GM23338 (cell line): ENCODE results near the gene LNX2. TPM values are rescaled to one million over a fixed set of nuclear protein-coding genes. Genes with fewer than 3 reads are reported as not detected.

ENCODE experiments used
- ATAC-seq: fragments of 200-7000 bp; cut with Tn5 transposase; 3 replicates; pipeline ENCODE4 v1.9.1; 2020
- DNase-seq: peaks from one replicate; pipeline ENCODE4 v3.0.0-alpha.2; 2015; ENCODE audit warnings: low spot score
- H2AFZ ChIP-seq: fragments of 200-600 bp; sonication (generic); 2 replicates; pipeline ENCODE4 v1.8.0; 2016; ENCODE audit warnings: antibody characterized with exemption, mild to moderate bottlenecking, moderate library complexity
- H3F3A ChIP-seq: fragments of 200-600 bp; sonication (generic); replicated peaks from 2 replicates; pipeline ENCODE4 v1.8.0; 2017; ENCODE audit warnings: antibody characterized with exemption, mixed run types, low read depth
- H3K27ac ChIP-seq: fragments of 200-600 bp; sonication (generic); 2 replicates; pipeline ENCODE4 v1.6.1; 2016; ENCODE audit warnings: low read depth
- H3K27me3 ChIP-seq: fragments of 200-600 bp; sonication (generic); 2 replicates; pipeline ENCODE4 v1.8.0; 2016; ENCODE audit warnings: mild to moderate bottlenecking, mixed run types, moderate library complexity; ENCODE audit not compliant: insufficient read depth
- H3K36me3 ChIP-seq: fragments of 200-600 bp; sonication (generic); 2 replicates; pipeline ENCODE4 v1.8.0; 2016; ENCODE audit warnings: mild to moderate bottlenecking; ENCODE audit not compliant: insufficient read depth
- H3K4me1 ChIP-seq: fragments of 200-600 bp; sonication (generic); 2 replicates; pipeline ENCODE4 v1.8.0; 2016; ENCODE audit warnings: mild to moderate bottlenecking, moderate library complexity; ENCODE audit not compliant: insufficient read depth
- H3K4me2 ChIP-seq: fragments of 200-600 bp; sonication (generic); 2 replicates; pipeline ENCODE4 v1.7.1; 2017; ENCODE audit warnings: mixed run types
- H3K4me3 ChIP-seq: fragments of 200-600 bp; sonication (generic); 2 replicates; pipeline ENCODE4 v1.6.1; 2016; ENCODE audit warnings: mixed run types
- H3K79me2 ChIP-seq: fragments of 200-600 bp; sonication (generic); replicated peaks from 2 replicates; pipeline ENCODE4 v1.8.0; 2017; ENCODE audit warnings: mild to moderate bottlenecking; ENCODE audit not compliant: insufficient read depth
- H3K9me2 ChIP-seq: fragments of 200-600 bp; sonication (generic); 2 replicates; pipeline ENCODE4 v1.8.0; 2017; ENCODE audit not compliant: insufficient read depth
- H4K20me1 ChIP-seq: fragments of 200-600 bp; sonication (generic); replicated peaks from 2 replicates; pipeline ENCODE4 v1.8.0; 2017; ENCODE audit warnings: mild to moderate bottlenecking; ENCODE audit not compliant: insufficient read depth
- H3K27ac Mint-ChIP-seq: 2 replicates; pipeline ENCODE4 v1.8.0; 2020; ENCODE audit warnings: inconsistent platforms, mild to moderate bottlenecking, moderate library complexity, mixed read lengths
- H3K27me3 Mint-ChIP-seq: 3 replicates; pipeline ENCODE4 v1.8.0; 2022; ENCODE audit warnings: low read depth, mild to moderate bottlenecking, moderate library complexity, mixed read lengths, inconsistent platforms; ENCODE audit not compliant: insufficient read depth, poor library complexity
- H3K36me3 Mint-ChIP-seq: 3 replicates; pipeline ENCODE4 v1.8.0; 2021; ENCODE audit warnings: low read depth, mild to moderate bottlenecking, inconsistent platforms, moderate library complexity, mixed read lengths
- H3K4me1 Mint-ChIP-seq: 3 replicates; pipeline ENCODE4 v1.8.0; 2020; ENCODE audit warnings: mild to moderate bottlenecking, inconsistent platforms, mixed read lengths
- H3K4me3 Mint-ChIP-seq: 3 replicates; pipeline ENCODE4 v1.8.0; 2021; ENCODE audit warnings: moderate library complexity, mild to moderate bottlenecking, inconsistent platforms, mixed read lengths
- H3K9me3 Mint-ChIP-seq: 3 replicates; pipeline ENCODE4 v1.8.0; 2020; ENCODE audit warnings: moderate library complexity, mild to moderate bottlenecking, inconsistent platforms, mixed read lengths
- CREB1 ChIP-seq: fragments of 250-450 bp; sonication (Bioruptor Pico); IDR thresholded peaks from 2 replicates; pipeline ENCODE4 v1.5.0; 2020; ENCODE audit warnings: low read depth, mild to moderate bottlenecking, moderate library complexity
- CTCF ChIP-seq, 2 experiments: fragments of 200-600 bp in 1 of 2; sonication (generic) in 1 of 2; conservative IDR thresholded peaks; 2 replicates each; pipeline versions ENCODE4 v1.5.1 to v1.6.1; 2016 to 2017; ENCODE audit warnings: antibody characterized with exemption in 2 of 2, low read depth in 2 of 2, mild to moderate bottlenecking in 2 of 2, moderate library complexity in 1 of 2
- ETS1 ChIP-seq: IDR thresholded peaks from 2 replicates; pipeline ENCODE4 v1.6.1; 2016; ENCODE audit warnings: antibody characterized with exemption
- EZH2 ChIP-seq: fragments of 200-600 bp; sonication (generic); IDR thresholded peaks from one replicate; pipeline ENCODE4 v1.8.0; 2017; ENCODE audit warnings: antibody characterized with exemption, mild to moderate bottlenecking, low read depth; ENCODE audit not compliant: unreplicated experiment
- EZH2phosphoT487 ChIP-seq: fragments of 200-600 bp; sonication (generic); IDR thresholded peaks from one replicate; pipeline ENCODE4 v1.8.1; 2018; ENCODE audit warnings: antibody characterized with exemption; ENCODE audit not compliant: unreplicated experiment
- JUNB ChIP-seq: IDR thresholded peaks from one replicate; pipeline ENCODE4 v1.6.1; 2016; ENCODE audit warnings: antibody characterized with exemption; ENCODE audit not compliant: unreplicated experiment
- NANOG ChIP-seq: IDR thresholded peaks from 2 replicates; pipeline ENCODE4 v1.6.1; 2016; ENCODE audit warnings: antibody characterized with exemption, borderline replicate concordance
- POLR2AphosphoS5 ChIP-seq: IDR thresholded peaks from 2 replicates; pipeline ENCODE4 v1.6.1; 2016; ENCODE audit warnings: antibody characterized with exemption, low read depth
- REST ChIP-seq: IDR thresholded peaks from one replicate; pipeline ENCODE4 v1.6.1; 2018; ENCODE audit warnings: antibody characterized with exemption; ENCODE audit not compliant: unreplicated experiment
- STAT1 ChIP-seq: IDR thresholded peaks from one replicate; pipeline ENCODE4 v1.6.1; 2016; ENCODE audit warnings: antibody characterized with exemption; ENCODE audit not compliant: unreplicated experiment
- ZNF114 ChIP-seq: fragments of 250-450 bp; sonication (Bioruptor Pico); IDR thresholded peaks from 2 replicates; pipeline ENCODE4 v1.5.0; 2020; ENCODE audit warnings: mild to moderate bottlenecking, moderate library complexity
- ZNF331 ChIP-seq: fragments of 250-450 bp; sonication (Bioruptor Pico); IDR thresholded peaks from 2 replicates; pipeline ENCODE4 v1.5.0; 2020; ENCODE audit warnings: low read depth, mild to moderate bottlenecking, moderate library complexity
- ZNF462 ChIP-seq: fragments of 250-450 bp; sonication (Bioruptor Pico); IDR thresholded peaks from 2 replicates; pipeline ENCODE4 v1.5.0; 2020; ENCODE audit warnings: mild to moderate bottlenecking, moderate library complexity
- polyA plus RNA-seq: library from polyadenylated mRNA; unstranded; fragments of >200 nt; fragmentation: Nextera tagmentation; extraction: Ambion mirVana; gene quantifications from 2 replicates; pipeline ENCODE4 v1.2.1, GENCODE V29; 2016
- total RNA-seq: library from RNA; depleted of rRNA; stranded (reverse); fragments of >200 nt; shearing (Covaris generic); gene quantifications from 2 replicates; pipeline ENCODE4 v1.2.3, GENCODE V29; 2014

LNX2 gene
- total and polyA plus RNA-seq, 2 experiments from 2014 or later: 3.7 to 18.0 TPM

- H3K4me1 ChIP-seq: no peaks in the 10 kb centered on the region
- ATAC-seq (no peak), DNase-seq (no peak)
- no peak overlapping the region for H2AFZ ChIP-seq
- Mint-ChIP-seq H3K4me1 (no peaks in the 10 kb centered on the region), H3K36me3 (peaks cover 24% of the 10 kb centered on the region; the same call in 2 of the 3 replicates), H3K27me3 (no peaks in the 10 kb centered on the region), H3K9me3 (no peaks in the 10 kb centered on the region), H3K4me3 (no peak overlapping the region), H3K27ac (no peak overlapping the region)
- H4K20me1 ChIP-seq: no peaks in the 10 kb centered on the region; the same call in 1 of the 2 replicates
- H3K4me3 ChIP-seq: no peak overlapping the region
- H3K79me2 ChIP-seq: no peaks in the 10 kb centered on the region
- H3K4me2 ChIP-seq: no peak overlapping the region
- H3K27ac ChIP-seq: no peak overlapping the region
- no peaks in the 10 kb centered on the region for H3F3A ChIP-seq
- TF ChIP-seq CTCF (conservative IDR thresholded peaks at IDR 0.05; ENCODE audit: low read depth in 2 of 2): no peak
- no peak for TF ChIP-seq ZNF331 (CRISPR knock-in tag)
- no peak for TF ChIP-seq ZNF462 (CRISPR knock-in tag)
- TF ChIP-seq ZNF114 (CRISPR knock-in tag): no peak
- no peak for TF ChIP-seq ETS1
- TF ChIP-seq REST: no peak
- no peak for TF ChIP-seq JUNB
- no peak for TF ChIP-seq EZH2
- no peak for TF ChIP-seq CREB1
- TF ChIP-seq POLR2AphosphoS5: no peak
- no peak for TF ChIP-seq EZH2phosphoT487
- no peak for TF ChIP-seq NANOG
- TF ChIP-seq STAT1: no peak
- peaks cover 20% of the 10 kb centered on the region; the same call in 1 of the 2 replicates for H3K36me3 ChIP-seq
- H3K27me3 ChIP-seq: no peaks in the 10 kb centered on the region
- H3K9me2 ChIP-seq: no peaks in the 10 kb centered on the region
These were observed 70.8 kb downstream of the LNX2 start for GRCh38 chr13:27549406-27549981.
